Stimulated activated CD4-positive, alpha-beta T cell treated with anti-CD3 and anti-CD28 coated beads, Interleukin-2, amount 100 ng/mL, for 48 hours (primary cell): ENCODE results near the gene UGGT1.
A peak's percentile ranks its signal among the peaks of the same experiment; 100 is the strongest.
"Not testable (repeated sequence)": the region's sequence is repeated elsewhere in the genome, so short reads cannot be mapped to it uniquely, and the experiment has no call there.

Experiments used
- DNase-seq, 2 donors: peaks; one replicate each; pipeline ENCODE4 v3.0.0-alpha.2; 2020

The UGGT1 gene

GRCh38 chr2:128178149-128178649 lies 87.2 kb downstream of the UGGT1 start:
- DNase-seq: no peak

- peak; percentile 12 to 18 for DNase-seq
These were observed 87.9 kb downstream of the UGGT1 start for GRCh38 chr2:128178650-128179460.

- no peak for DNase-seq
These were observed 88.4 kb downstream of the UGGT1 start for GRCh38 chr2:128179461-128179755.

- no peak for DNase-seq
These were observed 89.0 kb downstream of the UGGT1 start for GRCh38 chr2:128180031-128180430.

- DNase-seq: no peak
These were observed 94.6 kb downstream of the UGGT1 start for GRCh38 chr2:128185576-128185975.

- DNase-seq: no peak
These were observed 96.1 kb downstream of the UGGT1 start for GRCh38 chr2:128187032-128187654.

- no peak for DNase-seq
These were observed 104.5 kb downstream of the UGGT1 start for GRCh38 chr2:128195435-128195984.

- DNase-seq: no peak
These were observed 105.0 kb downstream of the UGGT1 start for GRCh38 chr2:128196026-128196425.

- DNase-seq: no peak
These were observed 105.5 kb downstream of the UGGT1 start for GRCh38 chr2:128196471-128196931.

GRCh38 chr2:128197059-128197458 lies 106.1 kb downstream of the UGGT1 start:
- no peak for DNase-seq

- DNase-seq: no peak
These were observed 107.7 kb downstream of the UGGT1 start for GRCh38 chr2:128198656-128199055.

- no peak for DNase-seq
These were observed 108.1 kb downstream of the UGGT1 start for GRCh38 chr2:128199141-128199540.

GRCh38 chr2:128202791-128203190 lies 111.8 kb downstream of the UGGT1 start:
- DNase-seq: no peak

GRCh38 chr2:128206245-128206644 lies 115.2 kb downstream of the UGGT1 start:
- DNase-seq: no peak

GRCh38 chr2:128208023-128208422 lies 117.0 kb downstream of the UGGT1 start:
- DNase-seq: no peak

- DNase-seq: not testable (repeated sequence)
These were observed 117.8 kb downstream of the UGGT1 start for GRCh38 chr2:128208631-128209324.

- DNase-seq: no peak
These were observed 123.3 kb downstream of the UGGT1 start for GRCh38 chr2:128214251-128214650.

GRCh38 chr2:128214866-128215460 lies 124.0 kb downstream of the UGGT1 start:
- no peak for DNase-seq

- no peak for DNase-seq
These were observed 125.1 kb downstream of the UGGT1 start for GRCh38 chr2:128215897-128216642.

GRCh38 chr2:128217671-128218070 lies 126.7 kb downstream of the UGGT1 start:
- DNase-seq: no peak

GRCh38 chr2:128219891-128220290 lies 128.9 kb downstream of the UGGT1 start:
- DNase-seq: no peak

GRCh38 chr2:128227862-128228261 lies 136.9 kb downstream of the UGGT1 start:
- no peak for DNase-seq
